Subcutaneous abdominal adipose tissue (tissue), 5 donors: Measurements from ENCODE around the gene PGR.
"Not testable (repeated sequence)": the region's sequence is repeated elsewhere in the genome, so short reads cannot be mapped to it uniquely, and the experiment has no call there.

ENCODE experiments used
- H3K27ac ChIP-seq: one replicate; pipeline ENCODE4 v1.7.0; 2013; ENCODE audit warnings: low read depth, mild to moderate bottlenecking, inconsistent platforms, low read length, moderate library complexity
- H3K27me3 ChIP-seq, 5 donors: one replicate each; pipeline ENCODE4 v1.7.0; 2013; ENCODE audit warnings: low read length in 5 of 5, inconsistent platforms in 1 of 5; ENCODE audit not compliant: control insufficient read depth in 5 of 5, insufficient read depth in 4 of 5
- H3K36me3 ChIP-seq, 5 donors: one replicate each; pipeline ENCODE4 v1.7.0; 2013; ENCODE audit warnings: low read length in 5 of 5; ENCODE audit not compliant: control insufficient read depth in 5 of 5, insufficient read depth in 5 of 5
- H3K4me1 ChIP-seq, 5 donors: one replicate each; pipeline ENCODE4 v1.7.0; 2013; ENCODE audit warnings: low read length in 5 of 5, mild to moderate bottlenecking in 3 of 5, moderate library complexity in 1 of 5; ENCODE audit not compliant: control insufficient read depth in 5 of 5, insufficient read depth in 5 of 5
- H3K4me3 ChIP-seq, 5 donors: one replicate each; pipeline ENCODE4 v1.7.0; 2013; ENCODE audit warnings: low read length in 5 of 5, low read depth in 1 of 5
- H3K9ac ChIP-seq, 5 donors: one replicate each; pipeline ENCODE4 v1.7.0; 2013; ENCODE audit warnings: low read length in 5 of 5, mild to moderate bottlenecking in 4 of 5, moderate library complexity in 3 of 5
- H3K9me3 ChIP-seq, 5 donors: one replicate each; pipeline ENCODE4 v1.7.0; 2013; ENCODE audit warnings: low read length in 5 of 5; ENCODE audit not compliant: control insufficient read depth in 5 of 5
- donor health status: healthy.
- donor health status: healthy.
- donor health status: healthy.
- donor health status: healthy.
- donor health status: healthy.

The PGR gene

DNA sequence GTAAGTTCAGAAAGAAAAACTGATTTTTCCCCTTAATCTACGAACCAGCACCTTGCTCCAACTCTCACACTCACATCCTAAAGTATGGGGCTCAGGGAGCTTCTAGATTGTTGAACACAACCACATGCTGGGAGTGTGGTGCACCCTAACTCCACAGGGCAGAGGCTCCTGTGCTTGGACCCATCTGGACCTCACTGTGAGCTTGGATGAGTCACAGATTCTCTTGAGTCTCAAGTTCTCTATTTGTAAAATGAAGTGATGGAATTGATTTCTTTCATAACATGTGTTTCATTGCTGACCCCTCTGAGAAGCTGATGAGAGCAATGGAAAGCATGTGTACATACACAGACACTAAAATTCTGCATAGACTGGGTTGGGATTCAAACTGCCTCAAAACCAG, 109.7 kb downstream of the PGR start:
- H3K27me3 ChIP-seq = no peaks in the 10 kb centered on the region
- no peak overlapping the region for H3K27ac ChIP-seq
- H3K4me1 ChIP-seq = peaks cover 0 to 9% (median 0%) of the 10 kb centered on the region in 5 donors
- no peak overlapping the region for H3K9ac ChIP-seq
- H3K4me3 ChIP-seq = no peak overlapping the region
- no peaks in the 10 kb centered on the region for H3K36me3 ChIP-seq
- no peaks in the 10 kb centered on the region for H3K9me3 ChIP-seq

- Histone ChIP-seq H3K36me3 (no peaks in the 10 kb centered on the region), H3K9ac (no peak overlapping the region), H3K4me1 (peaks cover 0 to 8% (median 0%) of the 10 kb centered on the region in 5 donors), H3K27ac (no peak overlapping the region), H3K4me3 (no peak overlapping the region), H3K9me3 (no peaks in the 10 kb centered on the region), H3K27me3 (no peaks in the 10 kb centered on the region)
Observed at GRCh38 chr11:101014600-101015285, 114.9 kb downstream of the PGR start.

DNA sequence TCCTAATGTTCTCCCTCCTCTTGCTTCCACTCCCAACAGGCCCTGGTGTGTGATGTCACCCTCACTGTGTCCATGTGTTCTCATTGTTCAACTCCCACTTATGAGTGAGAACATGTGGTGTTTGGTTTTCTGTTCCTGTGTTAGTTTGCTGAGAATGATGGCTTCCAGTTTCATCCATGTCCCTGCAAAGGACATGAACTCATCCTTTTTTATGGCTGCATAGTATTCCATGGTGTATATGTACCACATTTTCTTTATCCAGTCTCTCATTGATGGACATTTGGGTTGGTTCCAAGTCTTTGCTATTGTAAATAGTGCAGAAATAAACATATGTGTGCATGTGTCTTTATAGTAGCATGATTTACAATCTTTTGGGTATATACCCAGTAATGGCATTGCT, 115.9 kb downstream of the PGR start:
- H3K27me3 ChIP-seq, H3K4me1 ChIP-seq, H3K4me3 ChIP-seq, H3K9ac ChIP-seq, H3K27ac ChIP-seq, H3K36me3 ChIP-seq, H3K9me3 ChIP-seq: not testable (repeated sequence)

DNA sequence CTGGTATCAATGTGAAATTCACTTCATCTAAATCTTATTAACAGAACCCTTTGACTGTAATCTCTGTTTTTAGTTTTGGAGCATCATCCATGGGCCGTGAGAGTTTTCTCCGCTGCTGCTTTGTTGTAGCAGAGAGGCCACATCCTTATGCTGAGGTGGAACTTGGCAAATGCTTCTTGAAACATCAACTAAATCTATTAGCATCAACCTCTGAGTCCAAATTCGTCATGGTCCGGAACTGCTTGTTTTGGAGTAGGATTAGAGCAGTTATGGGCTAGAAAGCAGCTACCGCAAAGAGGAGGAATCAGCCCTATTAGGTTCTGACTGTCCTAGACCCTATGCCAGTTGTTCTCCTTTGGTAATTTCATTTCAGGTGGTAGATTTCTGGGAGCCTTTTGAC, 117.7 kb downstream of the PGR start:
- Histone ChIP-seq H3K4me1 (peaks cover 0 to 4% (median 0%) of the 10 kb centered on the region in 5 donors), H3K27ac (no peak overlapping the region), H3K36me3 (no peaks in the 10 kb centered on the region), H3K4me3 (no peak overlapping the region), H3K9me3 (no peaks in the 10 kb centered on the region), H3K9ac (no peak overlapping the region), H3K27me3 (no peaks in the 10 kb centered on the region)

GRCh38 chr11:101010899-101011298, 118.7 kb downstream of the PGR start:
- Histone ChIP-seq H3K27ac (no peak overlapping the region), H3K4me3 (no peak overlapping the region), H3K9me3 (no peaks in the 10 kb centered on the region), H3K36me3 (no peaks in the 10 kb centered on the region), H3K27me3 (no peaks in the 10 kb centered on the region), H3K9ac (no peak overlapping the region), H3K4me1 (no peaks in the 10 kb centered on the region)

GRCh38 chr11:101009690-101010055, 119.9 kb downstream of the PGR start:
- no peak overlapping the region for H3K9ac ChIP-seq
- no peaks in the 10 kb centered on the region for H3K9me3 ChIP-seq
- no peak overlapping the region for H3K4me3 ChIP-seq
- H3K4me1 ChIP-seq = no peaks in the 10 kb centered on the region
- no peaks in the 10 kb centered on the region for H3K27me3 ChIP-seq
- H3K36me3 ChIP-seq = no peaks in the 10 kb centered on the region
- no peak overlapping the region for H3K27ac ChIP-seq

- Histone ChIP-seq H3K4me1 (no peaks in the 10 kb centered on the region), H3K9me3 (no peaks in the 10 kb centered on the region), H3K36me3 (no peaks in the 10 kb centered on the region), H3K27me3 (no peaks in the 10 kb centered on the region), H3K4me3 (no peak overlapping the region), H3K27ac (no peak overlapping the region), H3K9ac (no peak overlapping the region)
Observed at GRCh38 chr11:101008961-101009689, 120.5 kb downstream of the PGR start.

- Histone ChIP-seq H3K27ac (no peak overlapping the region), H3K4me3 (no peak overlapping the region), H3K36me3 (no peaks in the 10 kb centered on the region), H3K9me3 (no peaks in the 10 kb centered on the region), H3K4me1 (peaks cover 0 to 5% (median 0%) of the 10 kb centered on the region in 5 donors), H3K27me3 (no peaks in the 10 kb centered on the region), H3K9ac (no peak overlapping the region)
Observed at GRCh38 chr11:101003468-101003867, 126.1 kb downstream of the PGR start.

DNA sequence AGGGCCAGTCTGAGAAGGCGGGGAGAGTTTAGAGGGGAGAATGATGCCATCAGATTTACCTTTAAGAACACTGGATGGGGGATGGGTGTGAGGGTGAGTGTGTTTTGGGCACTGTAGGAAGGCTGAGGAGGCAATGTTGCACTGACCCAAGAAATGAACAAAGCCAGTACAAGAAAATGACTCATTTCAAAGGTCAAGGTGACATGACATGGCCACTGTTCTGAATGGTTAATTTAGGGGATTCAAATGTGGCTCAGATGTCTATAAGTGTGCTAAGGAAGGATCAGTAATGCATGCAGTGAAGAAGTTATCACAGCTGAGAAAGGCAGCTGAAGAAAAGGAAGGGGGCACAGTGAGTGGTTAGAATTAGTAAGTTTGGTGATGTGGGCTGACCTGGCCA, 129.9 kb downstream of the PGR start:
- Histone ChIP-seq H3K4me3 (no peak overlapping the region), H3K4me1 (peaks cover 0 to 5% (median 0%) of the 10 kb centered on the region in 5 donors), H3K27me3 (no peaks in the 10 kb centered on the region), H3K36me3 (no peaks in the 10 kb centered on the region), H3K9me3 (no peaks in the 10 kb centered on the region), H3K9ac (no peak overlapping the region), H3K27ac (no peak overlapping the region)

- H3K4me1 ChIP-seq = no peaks in the 10 kb centered on the region
- peaks cover 0 to 16% (median 0%) of the 10 kb centered on the region in 5 donors for H3K36me3 ChIP-seq
- no peak overlapping the region for H3K27ac ChIP-seq
- no peaks in the 10 kb centered on the region for H3K9me3 ChIP-seq
- no peaks in the 10 kb centered on the region for H3K27me3 ChIP-seq
- H3K9ac ChIP-seq = no peak overlapping the region
- H3K4me3 ChIP-seq = no peak overlapping the region
Observed at GRCh38 chr11:100994966-100995365, 134.6 kb downstream of the PGR start.
